DMS79 (cell line): ENCODE results near the gene CTAG1A.
"Not testable (repeated sequence)": the region's sequence is repeated elsewhere in the genome, so short reads cannot be mapped to it uniquely, and the experiment has no call there.

Source experiments
- DNase-seq: peaks from one replicate; lab custom pipeline; 2025; lab: John Stamatoyannopoulos, UW

The CTAG1A gene

GRCh38 chrX:154619182-154619581 is 34.2 kb downstream of the CTAG1A start, which contains the start of gene CTAG1B:
CTAG1B (minus strand) TSS chrX:154619282; CDS start chrX:154619218, 64 bp downstream.
- DNase-seq, result not testable (repeated sequence)

DNA sequence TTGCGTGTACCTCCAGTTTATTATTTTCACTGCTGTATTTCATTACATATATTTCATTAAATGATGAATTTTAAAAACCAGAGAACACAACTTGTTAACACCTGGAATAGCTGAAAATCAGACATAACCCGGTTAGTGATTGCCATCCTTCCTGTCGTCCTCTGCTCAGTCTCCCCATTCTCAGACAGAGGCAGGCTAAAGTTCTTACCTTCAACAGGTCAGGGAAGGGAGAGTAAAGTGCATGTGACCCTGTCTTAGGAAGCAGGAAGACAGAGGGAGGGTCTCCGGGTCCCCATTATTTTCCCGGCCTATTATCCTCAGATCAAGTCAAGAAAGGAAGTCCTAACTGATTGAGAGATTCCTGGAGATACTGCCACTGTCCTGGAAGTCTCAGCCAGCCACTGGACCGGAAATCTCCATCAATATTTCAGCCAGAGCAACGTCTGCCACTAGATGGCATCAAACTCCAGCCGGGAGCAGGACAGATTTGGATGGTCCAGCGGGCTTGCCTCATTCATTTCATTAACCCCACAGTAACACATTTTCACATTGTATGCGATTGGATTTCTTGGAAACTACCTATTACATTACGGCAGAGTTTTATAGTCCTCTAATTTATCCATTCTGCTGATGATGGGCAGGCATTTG is 36.0 kb downstream of the CTAG1A start:
- not testable (repeated sequence) for DNase-seq

- DNase-seq, result not testable (repeated sequence)
Measured at GRCh38 chrX:154628960-154629359, 44.0 kb downstream of the CTAG1A start.

DNA sequence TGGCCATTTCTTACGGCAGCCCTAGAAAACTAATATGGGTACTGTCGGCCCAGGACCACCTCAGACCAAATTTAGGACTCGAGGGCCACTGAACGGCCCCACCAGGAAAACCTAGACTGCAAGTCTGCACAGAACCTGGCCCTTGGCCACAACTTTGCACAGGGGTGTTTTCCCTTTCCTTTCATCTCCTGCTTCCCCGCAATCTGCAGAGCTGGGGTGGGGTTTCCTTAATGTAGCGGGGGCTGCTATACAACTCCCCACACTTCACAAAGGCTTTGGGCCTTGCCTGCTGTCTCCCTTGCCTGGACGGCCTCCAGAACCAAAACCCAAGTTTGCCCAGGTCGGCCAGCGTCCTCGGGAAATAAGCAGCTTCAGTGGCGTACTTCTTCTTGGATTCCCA is 46.0 kb downstream of the CTAG1A start:
- DNase-seq, result not testable (repeated sequence)

GRCh38 chrX:154633661-154634060 is 48.7 kb downstream of the CTAG1A start:
- DNase-seq, result not testable (repeated sequence)
